A673 (cell line): ENCODE results near the gene SGPL1.

ENCODE experiments used
- EZH2 ChIP-seq: fragments of 200-600 bp; sonication (generic); IDR thresholded peaks from 2 replicates; pipeline ENCODE4 v1.6.1; 2017; ENCODE audit warnings: borderline replicate concordance, low read depth, mild to moderate bottlenecking, mixed read lengths, antibody characterized with exemption, low read length; ENCODE audit not compliant: poor library complexity, severe bottlenecking
- TF ChIP-seq, protein P1 (sequence below): fragments of 300-800, 200-600 bp; sonication (generic); conservative IDR thresholded peaks from 2 replicates; pipeline ENCODE4 v1.5.1; 2017; ENCODE audit warnings: low read depth, mild to moderate bottlenecking, antibody characterized with exemption, low read length, moderate library complexity, mixed read lengths

DNA sequence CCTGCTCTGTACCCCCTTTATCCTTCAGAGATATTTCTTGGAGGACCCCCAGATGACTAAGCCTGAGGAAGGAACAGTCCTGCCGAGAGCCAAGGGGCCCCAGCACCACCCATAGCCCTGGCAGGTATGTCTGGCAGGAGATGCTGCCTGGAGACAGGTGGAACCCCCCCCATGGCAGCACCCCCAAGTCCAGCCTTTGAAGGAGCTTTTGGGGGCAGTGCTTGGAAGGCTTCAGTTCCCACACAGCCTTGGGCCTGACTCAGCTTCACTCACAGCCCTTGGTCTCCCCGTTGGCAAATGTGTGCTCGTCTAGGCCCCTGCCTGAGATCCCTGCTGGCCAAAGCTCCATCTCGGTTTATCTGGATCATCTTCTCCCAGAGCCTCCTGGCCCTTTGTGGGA, 95.6 kb downstream of the SGPL1 start:
- TF ChIP-seq, protein P1, sequence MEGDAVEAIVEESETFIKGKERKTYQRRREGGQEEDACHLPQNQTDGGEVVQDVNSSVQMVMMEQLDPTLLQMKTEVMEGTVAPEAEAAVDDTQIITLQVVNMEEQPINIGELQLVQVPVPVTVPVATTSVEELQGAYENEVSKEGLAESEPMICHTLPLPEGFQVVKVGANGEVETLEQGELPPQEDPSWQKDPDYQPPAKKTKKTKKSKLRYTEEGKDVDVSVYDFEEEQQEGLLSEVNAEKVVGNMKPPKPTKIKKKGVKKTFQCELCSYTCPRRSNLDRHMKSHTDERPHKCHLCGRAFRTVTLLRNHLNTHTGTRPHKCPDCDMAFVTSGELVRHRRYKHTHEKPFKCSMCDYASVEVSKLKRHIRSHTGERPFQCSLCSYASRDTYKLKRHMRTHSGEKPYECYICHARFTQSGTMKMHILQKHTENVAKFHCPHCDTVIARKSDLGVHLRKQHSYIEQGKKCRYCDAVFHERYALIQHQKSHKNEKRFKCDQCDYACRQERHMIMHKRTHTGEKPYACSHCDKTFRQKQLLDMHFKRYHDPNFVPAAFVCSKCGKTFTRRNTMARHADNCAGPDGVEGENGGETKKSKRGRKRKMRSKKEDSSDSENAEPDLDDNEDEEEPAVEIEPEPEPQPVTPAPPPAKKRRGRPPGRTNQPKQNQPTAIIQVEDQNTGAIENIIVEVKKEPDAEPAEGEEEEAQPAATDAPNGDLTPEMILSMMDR = no peak
- TF ChIP-seq EZH2 = no peak
